OCI-LY3 (cell line): Measurements from ENCODE around the gene FDXR.

Experiments used
- CTCF ChIP-seq: fragments of 200-600, 300-600 bp; sonication (generic); IDR thresholded peaks from 2 replicates; pipeline ENCODE4 v1.5.1; 2014; ENCODE audit warnings: antibody characterized with exemption, low read length, low read depth
- EZH2phosphoT487 ChIP-seq: fragments of 200-600 bp; shearing (Covaris generic); IDR thresholded peaks from 2 replicates; pipeline ENCODE4 v1.6.1; 2018; ENCODE audit warnings: antibody characterized with exemption, mixed run types, low read depth

DNA sequence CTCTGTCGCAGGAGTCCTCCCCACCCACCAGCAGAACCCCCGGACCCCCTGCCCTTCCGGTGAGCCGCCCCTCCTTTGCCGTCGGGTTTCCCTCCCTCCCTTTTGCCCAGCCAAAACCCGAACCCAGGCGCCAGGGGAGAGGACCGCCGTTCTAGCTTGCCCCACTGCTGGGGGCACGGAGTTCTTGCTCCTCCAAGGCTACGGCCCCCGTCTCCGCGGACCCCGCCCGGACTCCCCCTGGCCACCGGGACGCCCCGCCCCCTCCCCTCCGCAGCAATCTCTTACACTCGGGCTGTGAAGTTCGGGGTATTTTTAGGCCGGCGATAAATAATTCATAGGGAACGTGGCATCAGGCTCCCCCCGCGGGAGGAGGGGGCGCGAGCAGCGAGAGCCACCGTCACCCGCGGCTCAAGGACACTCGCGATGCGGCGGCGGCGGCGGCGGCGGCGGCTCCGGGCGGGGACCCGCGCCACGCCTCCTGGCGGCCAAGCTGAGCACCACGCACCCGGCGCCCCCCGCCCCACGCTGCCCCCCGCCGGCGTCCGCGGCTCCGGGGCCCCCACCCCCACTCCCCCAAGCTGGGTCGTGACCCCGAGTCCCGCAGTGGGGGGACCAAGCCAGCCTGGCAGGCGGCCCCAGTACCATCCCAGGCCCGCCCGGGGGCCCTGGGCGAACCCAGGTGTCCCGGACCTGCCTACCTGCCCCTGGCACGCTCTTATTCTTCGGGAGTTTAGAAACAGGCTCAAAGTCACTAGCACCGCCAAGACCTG lies 13.2 kb downstream of the FDXR start, which contains the start of gene GRIN2C:
- peak; percentile 16; the same call in 1 of the 2 replicates for TF ChIP-seq CTCF
- TF ChIP-seq EZH2phosphoT487, result no peak
